ENCODE results near the gene ARHGEF11.

Gene ARHGEF11

GRCh38 chr1:156938813-156939212 lies 106.7 kb downstream of the ARHGEF11 start:
- ChIA-PET CTCF (interaction anchor here (1.7 kb wide), 1 partner anchor 11 kb away, joined by 4 read pairs; no protein-coding TSS in a partner anchor), POLR2A (no interaction called here)
- DNase-seq (ENCODE audit: extremely low spot score): no peak
- TF ChIP-seq FOXK2 (IDR thresholded peaks at IDR 0.05) (no peak), ELF4 (IDR thresholded peaks at IDR 0.05) (no peak), FOXA1 (IDR thresholded peaks at IDR 0.05) (no peak)

GRCh38 chr1:156937883-156938282 lies 107.7 kb downstream of the ARHGEF11 start:
- DNase-seq (ENCODE audit: extremely low spot score): no peak
- TF ChIP-seq ELF4 (IDR thresholded peaks at IDR 0.05) (no peak), FOXK2 (IDR thresholded peaks at IDR 0.05) (no peak), BHLHE40 (IDR thresholded peaks at IDR 0.05; ENCODE audit: borderline replicate concordance) (no peak), L3MBTL2 (conservative IDR thresholded peaks at IDR 0.05) (no peak), PKNOX1 (IDR thresholded peaks at IDR 0.05) (no peak), LEF1 (IDR thresholded peaks at IDR 0.05; ENCODE audit: borderline replicate concordance) (no peak), SP1 (IDR thresholded peaks at IDR 0.05) (no peak), NFRKB (IDR thresholded peaks at IDR 0.05) (no peak), SUZ12 (IDR thresholded peaks at IDR 0.05) (no peak)
- ChIA-PET CTCF (interaction anchor here (1.0 to 1.7 kb wide), 3 partner anchors 10 to 136 kb away, joined by 3 to 4 read pairs (median 4); no protein-coding TSS in a partner anchor), POLR2A (interaction anchor here (0.7 kb wide), 1 partner anchor 108 kb away, joined by 3 read pairs; the partner anchor contains the start of gene ARHGEF11)

GRCh38 chr1:156936721-156937220 lies 108.8 kb downstream of the ARHGEF11 start:
- no peak for DNase-seq (ENCODE audit: extremely low spot score)
- ChIA-PET POLR2A (no interaction called here), CTCF (interaction anchor here (1.0 to 1.3 kb wide), 2 partner anchors 45 to 138 kb away, joined by 4 to 5 read pairs; no protein-coding TSS in a partner anchor)
- TF ChIP-seq TARDBP (IDR thresholded peaks at IDR 0.05) (no peak), FOXM1 (IDR thresholded peaks at IDR 0.05; ENCODE audit: borderline replicate concordance) (no peak), CTBP1 (IDR thresholded peaks at IDR 0.05; ENCODE audit: borderline replicate concordance) (no peak), BHLHE40 (IDR thresholded peaks at IDR 0.05; ENCODE audit: borderline replicate concordance) (no peak), ZNF384 (IDR thresholded peaks at IDR 0.05) (no peak)

GRCh38 chr1:156936191-156936590 lies 109.4 kb downstream of the ARHGEF11 start:
- ChIA-PET POLR2A (no interaction called here), CTCF (interaction anchor here (1.3 kb wide), 1 partner anchor 44 kb away, joined by 5 read pairs; no protein-coding TSS in a partner anchor)
- no peak for DNase-seq (ENCODE audit: extremely low spot score)

GRCh38 chr1:156935505-156936128 lies 109.9 kb downstream of the ARHGEF11 start:
- no peak for TF ChIP-seq FOXM1 (IDR thresholded peaks at IDR 0.05; ENCODE audit: borderline replicate concordance)
- TF ChIP-seq HDGF (IDR thresholded peaks at IDR 0.05; ENCODE audit: borderline replicate concordance): no peak
- TF ChIP-seq BHLHE40 (IDR thresholded peaks at IDR 0.05; ENCODE audit: borderline replicate concordance): no peak
- no peak for TF ChIP-seq FOXA1 (IDR thresholded peaks at IDR 0.05)
- no peak for TF ChIP-seq PKNOX1 (IDR thresholded peaks at IDR 0.05)
- no peak for TF ChIP-seq TARDBP (IDR thresholded peaks at IDR 0.05)
- no peak for TF ChIP-seq FOXK2 (IDR thresholded peaks at IDR 0.05)
- TF ChIP-seq ELF4 (IDR thresholded peaks at IDR 0.05): no peak
- TF ChIP-seq SUZ12 (IDR thresholded peaks at IDR 0.05): no peak
- no peak for TF ChIP-seq ARNT (IDR thresholded peaks at IDR 0.05)
- no peak for TF ChIP-seq LEF1 (IDR thresholded peaks at IDR 0.05; ENCODE audit: borderline replicate concordance)
- TF ChIP-seq SP1 (IDR thresholded peaks at IDR 0.05): no peak
- TF ChIP-seq CTBP1 (IDR thresholded peaks at IDR 0.05; ENCODE audit: borderline replicate concordance): no peak
- no peak for TF ChIP-seq NFRKB (IDR thresholded peaks at IDR 0.05)
- no peak for TF ChIP-seq ZNF384 (IDR thresholded peaks at IDR 0.05)
- ChIA-PET POLR2A (no interaction called here), CTCF (interaction anchor here (1.3 kb wide), 1 partner anchor 44 kb away, joined by 5 read pairs; no protein-coding TSS in a partner anchor)
- no peak for DNase-seq (ENCODE audit: extremely low spot score)

More at GRCh38 chr1:156936191-156936590, 109.4 kb downstream of the ARHGEF11 start:
- TF ChIP-seq SUZ12 (IDR thresholded peaks at IDR 0.05): no peak
- TF ChIP-seq SP1 (IDR thresholded peaks at IDR 0.05): no peak

GRCh38 chr1:156933136-156933535 lies 112.4 kb downstream of the ARHGEF11 start:
- TF ChIP-seq NFRKB (IDR thresholded peaks at IDR 0.05) (no peak), ARNT (IDR thresholded peaks at IDR 0.05) (no peak), CTBP1 (IDR thresholded peaks at IDR 0.05; ENCODE audit: borderline replicate concordance) (no peak)
- ChIA-PET POLR2A (interaction anchor here (0.8 kb wide), 1 partner anchor 141 kb away, joined by 3 read pairs; no protein-coding TSS in a partner anchor), CTCF (no interaction called here)
- no peak for DNase-seq (ENCODE audit: extremely low spot score)

GRCh38 chr1:156931974-156932710 lies 113.4 kb downstream of the ARHGEF11 start:
- POLR2A ChIA-PET: no interaction called here

More at GRCh38 chr1:156931974-156932710, 113.4 kb downstream of the ARHGEF11 start:
- TF ChIP-seq L3MBTL2 (conservative IDR thresholded peaks at IDR 0.05) (no peak), NFRKB (IDR thresholded peaks at IDR 0.05) (no peak), CTBP1 (IDR thresholded peaks at IDR 0.05; ENCODE audit: borderline replicate concordance) (no peak), PKNOX1 (IDR thresholded peaks at IDR 0.05) (no peak)
- DNase-seq (ENCODE audit: extremely low spot score): no peak
- CTCF ChIA-PET: interaction anchor here (1.0 kb wide), 1 partner anchor 43 kb away, joined by 3 read pairs; no protein-coding TSS in a partner anchor
